Posterior vena cava (tissue), 2 donors: ENCODE data around the gene VCX. TPM values are rescaled to one million over a fixed set of nuclear protein-coding genes. Genes with fewer than 3 reads are reported as not detected.
"Not testable (repeated sequence)": the region's sequence is repeated elsewhere in the genome, so short reads cannot be mapped to it uniquely, and the experiment has no call there.

ENCODE experiments used
- DNase-seq: peaks from one replicate; pipeline ENCODE4 v3.0.0-alpha.2; 2020; ENCODE audit warnings: low spot score
- intact Hi-C, 2 donors: fragments of 100-400 bp; cut with DNase I; formaldehyde crosslinking; loops; one replicate each; pipeline versions ENCODE4 v1.14.1 to v1.14.2; 2022 to 2023
- long read RNA-seq, 2 donors: library from polyadenylated mRNA; unstranded; transcript quantifications; one replicate each; pipeline ENCODE4 v2.0.0, GENCODE V29; 2020 to 2021
- total RNA-seq, 2 donors: library from RNA; stranded (reverse); fragmentation: NEBNext Ultra II Directional; extraction: Animal tissue kit (Norgen Biotek cat#: 25700); gene quantifications; one replicate each; pipeline ENCODE4 v1.2.1, GENCODE V29; 2021
- donor health status: DM: yes; HTN: yes; CAD: no.
- donor health status: DM: yes; HTN: yes; CAD: no.

Gene VCX
- total RNA-seq: not detected
- long read RNA-seq, donor 1: 0 reads
- long read RNA-seq, donor 2: 0 reads

DNA sequence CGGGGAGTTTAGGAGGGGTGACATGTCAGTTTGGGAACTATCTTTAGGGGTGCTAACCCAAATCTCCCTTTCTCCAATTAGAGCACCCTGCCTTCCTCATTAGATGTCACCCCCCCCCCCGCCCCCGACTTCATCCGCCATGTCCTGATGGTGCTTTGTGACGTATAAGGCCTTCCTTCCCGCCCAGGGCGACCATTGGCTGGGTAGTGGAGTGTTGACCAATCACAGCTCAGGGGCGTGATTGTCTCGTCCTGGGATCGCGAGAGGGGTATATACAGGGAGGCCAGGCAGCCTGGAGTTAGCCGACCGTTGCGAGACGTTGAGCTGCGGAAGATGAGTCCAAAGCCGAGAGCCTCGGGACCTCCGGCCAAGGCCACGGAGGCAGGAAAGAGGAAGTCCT is at the start of gene VCX:
Gene VCX, plus strand, starts transcription at position 301 of the 400 bp plus-strand sequence. Its CDS starts 33 bp downstream, at position 334.
- intact Hi-C loops, DNase-seq: not testable (repeated sequence)

DNA sequence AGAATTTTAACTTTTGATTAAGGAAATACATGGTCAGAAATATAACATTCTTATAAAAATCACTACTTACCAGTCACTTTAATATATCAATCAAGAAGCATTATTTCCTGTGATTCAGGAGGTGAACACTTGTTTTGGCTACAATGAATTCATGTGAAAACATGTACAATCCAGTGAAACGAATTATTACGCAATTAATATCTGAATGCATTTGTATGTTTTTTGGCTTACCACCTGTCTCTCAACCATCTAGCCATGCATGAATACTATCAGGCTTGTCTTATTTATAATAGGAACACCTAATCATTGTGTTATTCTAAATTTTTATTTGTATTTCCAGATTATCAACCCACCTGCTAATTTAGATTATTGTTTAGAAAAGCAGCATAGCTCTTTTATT is 44.6 kb upstream of the VCX start:
- DNase-seq: no peak
- intact Hi-C loops: no loop called here

GRCh38 chrX:7801711-7802110 is 41.3 kb upstream of the VCX start:
- intact Hi-C loops: no loop called here

GRCh38 chrX:7815166-7815805 is 27.7 kb upstream of the VCX start:
- no peak for DNase-seq
- intact Hi-C loops: no loop called here

More at GRCh38 chrX:7801711-7802110, 41.3 kb upstream of the VCX start:
- no peak for DNase-seq

DNA sequence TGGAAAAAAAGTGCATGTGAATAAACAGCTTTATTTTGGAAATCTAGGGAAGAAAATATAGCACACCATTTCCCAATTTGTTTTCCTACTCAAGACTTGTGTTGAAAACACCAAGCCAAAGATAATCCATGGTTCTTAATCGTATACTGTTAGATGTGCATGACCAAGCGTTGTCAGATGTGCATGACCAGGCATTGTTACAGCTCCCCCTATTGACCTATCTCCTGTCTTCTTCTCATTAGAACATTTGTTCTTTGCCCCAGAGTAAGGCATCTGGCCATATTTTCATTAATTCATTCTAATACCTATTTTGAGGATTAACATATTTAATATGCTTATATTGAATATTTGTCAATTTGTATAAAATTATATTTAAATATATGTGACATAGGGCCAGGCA is 14.4 kb upstream of the VCX start:
- no peak for DNase-seq
- intact Hi-C loops: no loop called here

GRCh38 chrX:7841084-7841805 is 1.7 kb upstream of the VCX start:
- intact Hi-C loops: no loop called here
- no peak for DNase-seq

- DNase-seq: no peak
- intact Hi-C loops: no loop called here
Observed at GRCh38 chrX:7852166-7852565, 9.2 kb downstream of the VCX start.

- intact Hi-C loops: no loop called here
- no peak for DNase-seq
Observed at GRCh38 chrX:7872042-7872441, 29.1 kb downstream of the VCX start.

- intact Hi-C loops: no loop called here
- no peak for DNase-seq
Observed at GRCh38 chrX:7876957-7877356, 34.0 kb downstream of the VCX start.

GRCh38 chrX:7889135-7889534 is 46.2 kb downstream of the VCX start:
- intact Hi-C loops: no loop called here
- no peak for DNase-seq

- intact Hi-C loops: no loop called here
Observed at GRCh38 chrX:7889680-7890079, 46.7 kb downstream of the VCX start.

DNA sequence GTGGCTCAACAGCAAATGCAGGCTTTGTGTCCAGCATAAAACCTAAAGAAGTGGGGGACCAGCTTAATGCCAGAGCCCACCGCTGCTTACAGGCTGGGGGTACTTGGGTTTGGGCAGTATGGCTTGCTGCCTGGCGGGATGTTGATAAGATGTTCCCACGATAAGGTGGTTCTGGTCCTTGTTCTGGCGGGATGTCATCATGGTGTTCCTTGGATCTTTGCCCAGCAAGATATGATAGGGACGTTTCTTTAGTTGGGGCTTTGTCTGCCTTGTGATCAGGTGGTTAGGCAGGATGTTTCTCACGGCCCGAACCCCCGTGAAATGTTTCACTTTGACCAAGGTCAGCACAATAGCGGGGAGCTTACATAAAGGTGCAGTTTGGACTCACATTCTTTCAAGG is 49.0 kb downstream of the VCX start:
- no peak for DNase-seq
- intact Hi-C loops: no loop called here

More at GRCh38 chrX:7889680-7890079, 46.7 kb downstream of the VCX start:
- no peak for DNase-seq

Other genes starting within 250 kb of the VCX start
- 10 to 100 TPM; 10.3 to 12.4 TPM for gene PNPLA4, start 84.2 kb downstream of the VCX start, total RNA-seq